Fibroblast of pulmonary artery (primary cell): ENCODE results near the gene TMEM200A.

Experiments used
- DNase-seq: peaks from one replicate; pipeline ENCODE4 v3.0.0-alpha.2; 2010; ENCODE audit warnings: low read depth
- H3K4me3 ChIP-seq: replicated peaks from 2 replicates; pipeline ENCODE4 v1.5.1; 2011; ENCODE audit warnings: low read depth, mild to moderate bottlenecking, control low read depth, low read length, moderate library complexity
- TF ChIP-seq, protein P1 (sequence below): IDR thresholded peaks from 2 replicates; pipeline ENCODE4 v1.5.1; 2011; ENCODE audit warnings: mild to moderate bottlenecking, control low read depth, low read length, inconsistent platforms; ENCODE audit errors: missing control alignments

The TMEM200A gene

GRCh38 chr6:130382872-130383490 is 17.2 kb downstream of the TMEM200A start:
- TF ChIP-seq, protein P1, sequence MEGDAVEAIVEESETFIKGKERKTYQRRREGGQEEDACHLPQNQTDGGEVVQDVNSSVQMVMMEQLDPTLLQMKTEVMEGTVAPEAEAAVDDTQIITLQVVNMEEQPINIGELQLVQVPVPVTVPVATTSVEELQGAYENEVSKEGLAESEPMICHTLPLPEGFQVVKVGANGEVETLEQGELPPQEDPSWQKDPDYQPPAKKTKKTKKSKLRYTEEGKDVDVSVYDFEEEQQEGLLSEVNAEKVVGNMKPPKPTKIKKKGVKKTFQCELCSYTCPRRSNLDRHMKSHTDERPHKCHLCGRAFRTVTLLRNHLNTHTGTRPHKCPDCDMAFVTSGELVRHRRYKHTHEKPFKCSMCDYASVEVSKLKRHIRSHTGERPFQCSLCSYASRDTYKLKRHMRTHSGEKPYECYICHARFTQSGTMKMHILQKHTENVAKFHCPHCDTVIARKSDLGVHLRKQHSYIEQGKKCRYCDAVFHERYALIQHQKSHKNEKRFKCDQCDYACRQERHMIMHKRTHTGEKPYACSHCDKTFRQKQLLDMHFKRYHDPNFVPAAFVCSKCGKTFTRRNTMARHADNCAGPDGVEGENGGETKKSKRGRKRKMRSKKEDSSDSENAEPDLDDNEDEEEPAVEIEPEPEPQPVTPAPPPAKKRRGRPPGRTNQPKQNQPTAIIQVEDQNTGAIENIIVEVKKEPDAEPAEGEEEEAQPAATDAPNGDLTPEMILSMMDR: no peak
- H3K4me3 ChIP-seq: no peak overlapping the region

DNA sequence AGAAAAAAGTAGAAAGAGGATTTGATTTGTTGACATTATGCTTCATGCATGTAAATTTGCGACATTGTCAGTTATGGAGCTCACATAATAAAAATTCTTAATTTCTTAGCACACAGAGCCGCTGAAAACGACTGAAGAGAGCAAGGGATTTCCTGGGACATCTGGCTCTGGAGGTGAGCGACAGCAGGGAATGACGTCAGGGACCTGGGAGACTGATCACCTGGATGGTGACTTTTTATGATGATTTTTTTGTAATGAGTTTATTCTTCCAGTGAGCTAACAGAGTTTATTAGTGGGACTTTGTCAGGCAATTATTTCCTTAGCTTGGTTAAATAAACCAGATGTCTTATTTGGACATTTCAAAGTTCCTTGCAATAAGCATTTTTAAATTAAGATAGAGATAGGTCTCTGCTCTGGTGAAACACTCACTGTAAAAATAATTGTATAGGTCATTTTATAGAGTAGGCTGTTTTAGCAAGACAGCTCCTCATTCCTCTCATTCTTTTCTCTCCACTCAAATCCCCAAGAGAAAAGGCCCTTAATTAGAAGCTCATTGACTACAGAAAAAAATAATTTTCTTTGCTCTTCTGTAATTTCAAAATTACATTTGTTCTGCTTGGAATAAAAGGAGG is 19.4 kb downstream of the TMEM200A start:
- TF ChIP-seq, protein P1: no peak
- no peak for DNase-seq
- H3K4me3 ChIP-seq: no peak overlapping the region

More at GRCh38 chr6:130382872-130383490, 17.2 kb downstream of the TMEM200A start:
- no peak for DNase-seq

- H3K4me3 ChIP-seq: no peak overlapping the region
- DNase-seq: no peak
- TF ChIP-seq, protein P1: no peak
Observed at GRCh38 chr6:130389142-130389541, 23.3 kb downstream of the TMEM200A start.

- no peak overlapping the region for H3K4me3 ChIP-seq
- no peak for DNase-seq
- TF ChIP-seq, protein P1: no peak
Observed at GRCh38 chr6:130390890-130391289, 25.1 kb downstream of the TMEM200A start.

DNA sequence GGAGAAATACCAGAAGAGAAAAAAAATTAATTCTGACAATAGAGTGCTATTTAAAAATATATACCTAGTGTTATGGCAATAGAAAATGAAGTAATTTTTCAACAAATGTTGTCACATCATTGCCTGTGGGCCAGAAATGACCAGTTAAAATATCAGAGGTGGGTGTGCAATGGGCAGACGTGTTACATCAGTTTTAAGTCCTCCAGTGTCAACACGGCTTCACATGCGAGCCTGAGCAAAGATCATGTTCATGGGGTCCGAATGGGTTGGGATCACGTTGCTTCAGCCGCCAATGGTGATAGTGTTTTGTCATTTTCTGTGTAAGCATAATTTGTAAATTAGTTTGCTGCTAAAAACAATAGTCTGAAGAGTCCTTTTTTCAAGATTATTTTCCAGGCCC is 27.5 kb downstream of the TMEM200A start:
- no peak overlapping the region for H3K4me3 ChIP-seq
- TF ChIP-seq, protein P1: no peak
- DNase-seq: no peak

DNA sequence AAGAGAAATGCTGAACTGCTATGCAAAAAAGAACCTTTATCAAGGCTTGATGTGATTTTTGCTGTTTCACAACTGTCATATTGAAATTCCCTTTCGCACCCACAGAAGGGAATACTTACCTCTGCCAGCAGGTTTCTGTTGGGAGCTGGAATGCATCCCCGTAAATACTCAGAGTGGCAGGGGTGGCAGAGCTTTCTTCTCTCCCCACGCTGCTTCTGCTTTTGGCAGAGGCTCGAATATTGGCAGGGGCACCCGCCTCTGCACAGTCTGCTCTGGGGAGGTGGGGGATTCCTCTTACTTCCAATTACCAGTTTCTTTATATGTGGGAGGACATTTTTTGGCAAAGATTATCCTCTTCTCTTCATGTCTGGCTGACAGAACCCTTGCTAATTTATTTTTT is 28.4 kb downstream of the TMEM200A start:
- no peak for DNase-seq
- no peak overlapping the region for H3K4me3 ChIP-seq
- TF ChIP-seq, protein P1: no peak

- no peak overlapping the region for H3K4me3 ChIP-seq
- TF ChIP-seq, protein P1: no peak
- DNase-seq: no peak
Observed at GRCh38 chr6:130395164-130395563, 29.3 kb downstream of the TMEM200A start.
